Measurements from ENCODE around the gene DDX1. TPM values are rescaled to one million over a fixed set of nuclear protein-coding genes. Genes with fewer than 3 reads are reported as not detected.
A peak's percentile ranks its signal among the peaks of the same experiment; 100 is the strongest.

DDX1 gene
- total and polyA plus RNA-seq, 10 of the 15 experiments (the other 5 are each of a cell fraction or from before 2014, with no cell fraction given) = 53.2 to 134 (median 85.6) TPM

GRCh38 chr2:15591373-15591691, 336 bp upstream of the DDX1 start:
- peaks cover 0 to 14% of the 10 kb centered on the region in 2 experiments; a peak in 2 of 4 replicates for H3K36me3 ChIP-seq (ENCODE audit: control insufficient read depth in 2 of 2, insufficient read depth in 2 of 2, low read length in 1 of 2)
- H3K4me3 ChIP-seq = peak overlapping the region; percentile 95
- no peaks in the 10 kb centered on the region; the same call in none of the 2 replicates for H3K4me1 ChIP-seq (ENCODE audit: control insufficient read depth, insufficient read depth, low read length)
- TF ChIP-seq PRDM15 (CRISPR knock-in tag; IDR thresholded peaks at IDR 0.05) (0 out of 2 replicates have a peak, but pooled peaks have one; percentile 14), MAX (IDR thresholded peaks at IDR 0.05; ENCODE audit: low read depth, low read length) (peak; percentile 60; the same call in 1 of the 2 replicates), CREM (IDR thresholded peaks at IDR 0.05; ENCODE audit: low read depth) (no peak)
- CTCF ChIA-PET = no interaction called here
- intact Hi-C loops (cut with micrococcal nuclease; ENCODE audit: unreplicated experiment) = no loop called here
- SMC1A ChIA-PET (ENCODE audit: uncharacterized antibody, unreplicated experiment) = interaction anchor here (1.1 kb wide), 1 partner anchor 24 kb away, joined by 3 read pairs; no protein-coding TSS in a partner anchor
- H3K27me3 ChIP-seq (replicated peaks in 1 of 2; ENCODE audit: control insufficient read depth in 2 of 2, insufficient read depth in 2 of 2, low read length in 1 of 2) = no peaks in the 10 kb centered on the region
- RAD21 ChIA-PET (ENCODE audit: unreplicated experiment) = no interaction called here
- 28% methylated on average over 7 of the region's 7 CpGs for WGBS (ENCODE audit: insufficient coverage, insufficient replicate concordance, low lambda C conversion rate, missing lambda C conversion rate)
- peak overlapping the region; percentile 92 for H3K9ac ChIP-seq (ENCODE audit: control insufficient read depth, insufficient read depth, low read length)
- FAIRE-seq = no peak
- H3K79me2 ChIP-seq (ENCODE audit: control insufficient read depth, insufficient read depth, low read length) = peaks cover 32% of the 10 kb centered on the region
- no TSS peak for BruUV-seq (replicated peaks)
- DNase-seq (ENCODE audit: low read depth, low spot score) = no peak
- POLR2A ChIA-PET = no interaction called here
- no peak for ATAC-seq
- in situ Hi-C loops (cut with MboI) = no loop called here
- H3K9me3 ChIP-seq (replicated peaks; ENCODE audit: control insufficient read depth, insufficient read depth, low read length) = no peaks in the 10 kb centered on the region
- peak overlapping the region; percentile 85 for H3K27ac ChIP-seq (ENCODE audit: control insufficient read depth, insufficient read depth)
- peak overlapping the region; percentile 80 for H3K4me2 ChIP-seq (ENCODE audit: control insufficient read depth, insufficient read depth)
- peak overlapping the region; percentile 98 for H2AFZ ChIP-seq (ENCODE audit: control insufficient read depth, low read depth, low read length)
- H4K20me1 ChIP-seq (ENCODE audit: control insufficient read depth, insufficient read depth) = no peaks in the 10 kb centered on the region
